ENCODE measurements around the gene TTC21B.
"Not testable (repeated sequence)": the region's sequence is repeated elsewhere in the genome, so short reads cannot be mapped to it uniquely, and the experiment has no call there.

TTC21B gene

DNA sequence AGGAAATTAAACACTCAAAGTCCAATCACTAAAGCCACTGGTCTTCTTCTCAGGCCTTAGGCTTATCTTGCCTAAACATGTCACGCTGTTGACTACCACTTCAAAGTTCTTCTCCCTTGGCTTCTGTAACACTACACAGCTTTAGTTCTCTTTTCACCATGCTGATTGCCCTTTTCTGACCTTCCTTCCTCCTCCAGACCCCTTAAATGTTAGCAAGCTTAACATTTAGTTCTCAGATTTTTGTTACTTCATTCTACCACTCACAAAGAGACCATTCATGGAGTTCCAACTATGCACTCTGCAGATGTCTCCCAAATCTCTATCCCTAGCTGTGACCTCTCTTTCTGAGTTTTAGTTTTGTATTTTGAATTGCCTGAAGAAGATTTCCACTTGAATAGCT lies 64.4 kb downstream of the TTC21B start:
- in situ Hi-C loops (cut with MboI; ENCODE audit: low sequenced_read_pairs), result no loop called here

DNA sequence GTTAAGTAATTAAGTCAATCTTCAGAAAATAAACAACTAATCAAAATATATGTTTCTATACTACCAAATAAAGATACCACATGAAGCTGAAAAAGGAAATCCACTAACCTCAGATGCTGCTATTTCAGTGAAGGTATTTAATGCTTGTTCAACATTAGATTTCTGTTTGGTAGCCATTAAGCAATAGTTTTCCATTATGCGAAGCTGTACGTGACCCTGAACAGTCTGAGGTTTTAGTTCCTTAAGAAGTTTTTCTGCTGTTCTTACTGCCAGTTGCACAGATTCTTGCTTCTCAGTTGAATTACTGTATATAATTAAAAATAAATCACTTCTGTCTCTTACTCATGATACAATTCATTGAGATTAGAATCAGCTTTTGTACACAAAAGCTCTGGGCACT lies 65.4 kb downstream of the TTC21B start:
- in situ Hi-C loops (cut with MboI; ENCODE audit: low sequenced_read_pairs), result no loop called here

DNA sequence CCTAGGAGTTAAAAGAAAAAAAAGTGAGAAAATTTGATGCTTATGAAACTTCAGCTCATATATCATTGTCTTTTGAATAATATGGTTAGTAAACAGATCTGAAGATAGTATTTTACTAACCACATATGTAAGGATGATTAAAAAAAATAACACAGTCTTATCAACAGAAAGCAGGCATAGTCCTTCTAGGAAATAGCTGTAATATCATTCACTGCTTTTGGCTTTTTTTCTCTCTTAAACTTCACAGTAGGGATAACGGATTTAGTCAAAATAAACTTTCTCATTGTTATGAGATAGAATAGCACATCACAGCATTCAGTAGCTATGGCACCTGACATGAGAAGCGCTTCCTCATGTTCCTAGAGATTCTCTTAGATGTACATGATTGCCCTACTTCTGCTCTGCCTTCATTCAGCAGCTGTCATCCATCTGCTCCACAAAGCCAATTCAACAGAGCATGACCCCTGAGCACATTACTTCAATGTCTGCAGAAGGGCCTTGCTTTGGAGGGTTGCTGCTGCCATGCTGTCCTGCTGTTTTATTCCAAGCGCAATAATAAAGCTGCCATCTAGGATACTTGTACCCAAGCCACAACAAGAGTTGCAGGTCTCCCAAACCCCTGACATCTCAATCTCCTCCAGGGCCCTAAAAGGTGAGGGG lies 67.0 kb downstream of the TTC21B start:
- in situ Hi-C loops (cut with MboI; ENCODE audit: low sequenced_read_pairs), result no loop called here

DNA sequence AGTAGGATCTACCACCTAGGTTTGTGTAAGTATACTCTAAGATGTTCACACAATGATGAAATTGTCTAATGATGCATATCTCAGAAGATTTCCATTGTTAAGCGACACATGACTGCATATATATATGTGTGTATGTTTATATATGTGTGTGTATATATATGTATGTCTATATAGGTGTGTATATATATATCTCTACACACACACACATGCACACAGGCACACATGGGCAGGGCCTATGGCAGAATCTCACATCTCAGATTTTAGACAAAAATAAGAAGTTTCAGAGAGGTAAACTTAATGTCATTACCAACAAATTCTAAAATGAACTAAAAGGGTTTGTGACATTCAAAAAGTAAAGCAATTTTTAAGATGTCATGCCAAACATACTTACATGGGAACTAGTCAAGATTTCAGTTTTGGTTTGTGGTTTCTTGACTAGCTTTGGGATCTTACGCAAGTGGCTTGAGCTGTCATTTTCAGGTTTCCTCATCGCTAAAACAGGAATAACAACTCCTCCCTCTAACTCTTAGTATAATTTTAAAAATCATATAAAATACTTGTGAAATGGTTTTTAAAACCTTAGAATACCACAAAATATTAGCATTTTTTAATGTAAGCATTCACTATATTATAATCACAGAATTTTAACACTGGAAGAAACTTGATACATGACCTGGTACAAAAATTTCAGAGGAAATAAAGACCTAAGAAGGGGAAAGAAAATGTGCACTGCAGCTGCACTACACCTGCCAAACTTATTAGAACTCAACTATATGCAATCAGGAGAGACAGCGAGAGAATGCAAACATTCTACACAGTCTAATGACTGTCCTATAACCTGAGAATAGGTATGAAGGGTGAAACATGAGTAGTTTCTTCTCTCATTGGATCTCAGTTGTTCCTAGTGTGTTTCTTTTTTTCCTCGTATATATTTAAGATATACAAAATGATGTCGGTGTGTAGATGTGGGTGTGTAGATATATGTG lies 75.7 kb downstream of the TTC21B start:
- in situ Hi-C loops (cut with MboI; ENCODE audit: low sequenced_read_pairs), result no loop called here

DNA sequence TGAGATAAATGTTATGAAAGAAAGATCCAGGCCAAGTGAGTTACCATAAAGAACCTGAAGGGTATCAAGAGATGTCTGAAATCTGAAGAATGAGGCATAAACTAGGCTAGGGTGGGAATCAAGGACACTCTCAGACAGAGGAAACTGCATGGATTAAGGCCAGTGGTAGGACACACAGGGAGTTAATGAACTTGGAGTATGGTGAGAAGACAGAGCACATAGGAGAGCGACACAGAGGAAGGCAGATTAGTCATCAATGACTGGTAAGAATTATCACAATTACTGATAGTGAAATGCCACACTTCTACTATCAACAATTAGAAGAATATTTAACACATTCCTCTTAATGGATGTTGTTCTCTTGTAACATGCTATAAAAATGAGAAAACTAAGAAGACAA lies 76.9 kb downstream of the TTC21B start:
- in situ Hi-C loops (cut with MboI; ENCODE audit: low sequenced_read_pairs), result no loop called here

DNA sequence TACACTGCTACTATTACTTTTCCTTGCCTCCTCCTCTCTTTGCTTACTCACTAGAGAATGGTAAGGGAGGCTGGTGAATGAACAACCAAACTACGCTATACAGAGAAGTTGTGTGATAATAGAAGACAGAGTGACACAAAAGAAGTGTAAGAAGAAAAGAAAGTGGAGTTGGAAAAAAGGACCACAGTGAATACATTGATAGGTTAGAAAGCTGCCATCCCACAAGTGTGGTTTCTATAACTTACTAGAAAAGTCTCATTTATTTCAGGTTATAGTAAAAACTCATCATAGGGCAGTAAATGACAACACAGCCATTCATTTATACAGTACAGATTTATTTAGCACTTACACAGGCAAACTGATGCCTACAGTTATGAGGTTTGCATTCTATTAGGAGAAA lies 77.3 kb downstream of the TTC21B start:
- in situ Hi-C loops (cut with MboI; ENCODE audit: low sequenced_read_pairs), result no loop called here

DNA sequence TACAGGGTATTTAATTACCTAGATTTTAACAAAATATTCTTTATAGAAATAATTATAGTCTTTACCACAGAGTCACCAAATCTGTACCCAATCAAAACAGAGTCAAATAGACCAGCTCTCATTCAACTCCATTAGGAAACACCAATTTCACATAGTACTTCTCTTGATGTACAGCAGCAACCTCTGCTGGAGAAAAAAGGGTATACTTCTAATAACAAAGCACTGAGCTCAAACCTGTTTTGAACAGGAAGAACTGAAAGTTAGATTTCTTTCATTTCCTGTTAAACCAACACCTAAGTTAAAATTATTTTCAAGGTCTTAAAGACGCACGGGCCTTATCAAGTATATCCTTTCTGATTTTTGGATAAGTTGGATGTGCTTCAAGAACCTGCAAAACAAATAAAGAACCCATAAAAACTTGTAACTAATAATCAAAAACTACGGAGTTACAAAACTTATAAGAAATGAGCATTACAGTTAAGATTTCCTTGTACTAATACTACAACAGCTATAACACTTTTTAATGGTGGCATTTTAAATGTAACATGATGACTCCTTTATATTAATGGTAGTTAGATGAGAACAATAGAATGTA lies 79.0 kb downstream of the TTC21B start:
- in situ Hi-C loops (cut with MboI; ENCODE audit: low sequenced_read_pairs), result no loop called here

DNA sequence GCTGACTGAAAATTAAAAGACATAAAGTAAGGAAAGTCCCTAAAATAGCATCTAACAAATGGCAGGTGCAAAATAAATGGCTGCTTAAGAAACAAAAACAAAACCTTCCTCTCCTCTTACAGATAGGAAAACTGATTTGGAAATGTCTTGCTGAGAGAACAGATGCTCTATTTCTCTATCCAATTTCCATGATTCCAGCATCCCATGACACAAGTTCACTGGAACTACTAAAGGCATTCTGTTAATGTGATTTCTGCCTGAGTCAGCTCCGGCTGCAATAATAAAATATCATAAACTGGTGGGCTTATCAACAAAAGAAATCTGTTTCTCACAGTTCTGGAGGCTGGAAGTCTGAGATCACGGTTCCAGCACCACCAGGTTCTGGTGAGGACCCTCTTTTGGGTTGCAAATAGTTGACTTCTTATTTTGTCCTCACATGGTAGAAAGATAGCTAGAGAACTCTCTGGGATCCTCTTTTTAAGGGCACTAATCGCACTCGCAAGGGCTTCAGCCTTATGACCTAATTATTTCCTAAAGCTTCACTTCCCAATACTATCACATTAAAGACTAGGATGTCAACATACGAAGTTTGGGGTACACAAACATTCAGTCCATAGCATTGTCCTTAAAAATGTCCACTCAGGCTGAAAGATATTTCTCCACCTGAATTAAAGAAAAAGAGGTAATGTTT lies 81.3 kb downstream of the TTC21B start:
- in situ Hi-C loops (cut with MboI; ENCODE audit: low sequenced_read_pairs), result no loop called here

DNA sequence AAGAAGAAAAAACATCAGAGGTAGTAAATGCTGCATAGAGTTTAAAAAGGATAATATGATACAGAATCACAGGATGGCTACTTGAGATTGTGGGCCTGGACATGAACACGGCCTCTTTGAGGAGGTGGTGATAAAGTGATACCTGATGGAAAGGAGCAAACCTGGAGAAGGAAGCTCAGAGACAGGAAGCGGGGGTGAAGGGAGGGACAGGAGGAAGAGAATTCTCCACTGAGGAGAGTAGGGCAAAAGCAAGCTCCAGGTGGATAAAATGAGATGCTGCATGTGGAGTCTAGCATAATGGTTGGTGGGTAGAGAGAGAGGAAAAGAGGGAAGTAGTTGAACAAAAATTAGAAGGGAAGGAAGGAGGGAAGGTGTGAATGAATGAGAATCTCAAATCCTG lies 82.6 kb downstream of the TTC21B start:
- in situ Hi-C loops (cut with MboI; ENCODE audit: low sequenced_read_pairs), result no loop called here

DNA sequence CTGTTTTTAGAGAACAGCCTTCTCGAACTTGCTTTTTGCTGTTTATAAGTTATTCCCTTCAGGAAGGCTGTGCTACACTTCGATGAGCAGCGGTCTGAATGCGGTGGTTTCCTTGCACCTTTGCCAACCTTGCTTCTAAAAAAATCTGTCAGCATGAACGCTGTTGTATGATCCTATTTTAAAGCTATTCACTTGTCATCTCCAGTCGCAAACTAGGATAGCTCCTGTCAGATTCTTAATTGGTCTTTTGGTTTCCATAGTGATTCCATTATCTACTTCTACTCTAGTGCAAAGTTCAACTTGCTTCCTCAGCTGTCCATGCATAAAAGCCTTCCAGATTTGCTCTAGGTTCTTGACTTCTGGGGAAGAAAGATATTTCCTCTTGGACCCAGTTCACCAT lies 83.2 kb downstream of the TTC21B start:
- in situ Hi-C loops (cut with MboI; ENCODE audit: low sequenced_read_pairs), result no loop called here

DNA sequence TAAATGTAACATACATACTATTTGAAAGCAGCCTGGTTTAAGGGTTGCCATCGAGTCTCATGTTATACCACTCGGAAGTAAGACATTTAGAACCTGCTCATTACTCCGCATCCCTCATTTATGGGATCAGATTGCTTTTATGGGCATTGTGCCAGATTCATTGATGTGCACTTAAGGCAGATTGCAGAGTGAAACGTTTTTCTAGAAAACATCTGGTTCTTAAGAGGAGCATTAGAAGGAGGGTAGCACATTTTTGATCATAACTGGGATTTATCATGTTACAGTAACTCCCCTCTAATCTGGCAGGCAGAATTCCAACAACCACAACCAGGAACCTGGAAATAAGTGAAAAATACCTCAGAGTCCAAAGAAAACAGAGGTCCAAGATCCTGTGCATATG lies 85.4 kb downstream of the TTC21B start:
- in situ Hi-C loops (cut with MboI; ENCODE audit: low sequenced_read_pairs), result no loop called here

DNA sequence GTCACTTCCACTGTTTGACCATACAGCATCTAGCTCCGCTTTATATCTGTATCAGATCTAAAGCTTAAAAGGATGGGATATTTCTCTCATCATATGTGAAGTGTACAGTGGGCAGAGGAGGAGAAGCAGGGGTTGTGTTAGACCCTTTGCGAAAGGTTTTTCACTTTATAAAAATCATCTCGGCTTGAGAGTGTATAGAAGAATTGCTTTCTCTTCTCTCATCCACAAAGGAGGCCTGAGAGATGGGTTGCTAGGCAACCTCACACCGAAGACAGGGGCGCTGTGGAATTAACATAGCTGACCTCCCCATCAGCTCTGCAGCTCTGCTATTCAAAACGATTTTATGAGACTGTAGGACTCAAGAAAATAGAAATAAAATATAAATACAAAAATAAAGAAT lies 89.3 kb downstream of the TTC21B start:
- in situ Hi-C loops (cut with MboI; ENCODE audit: low sequenced_read_pairs), result no loop called here

DNA sequence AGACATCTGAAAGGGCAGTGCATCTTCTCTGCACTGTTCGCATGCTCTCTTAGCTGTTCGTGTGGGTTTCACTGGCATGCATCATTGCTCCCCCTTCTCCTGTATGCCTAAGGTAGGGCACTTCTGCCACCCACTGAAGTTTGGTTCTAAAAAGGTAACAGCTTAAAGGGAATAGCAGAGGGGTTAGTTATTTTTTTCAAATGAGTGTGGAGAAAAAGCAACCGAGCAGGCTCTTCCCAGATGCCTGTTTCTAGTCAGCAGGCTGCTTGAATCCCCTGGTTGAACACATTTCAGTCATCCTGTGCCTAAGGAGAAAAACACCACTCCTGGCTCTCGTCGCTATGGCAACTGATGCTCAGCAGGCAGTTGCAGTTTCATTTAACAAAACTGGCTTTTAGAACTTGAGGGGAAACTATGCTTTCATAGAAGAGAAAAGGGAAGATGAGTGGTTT lies 89.7 kb downstream of the TTC21B start:
- in situ Hi-C loops (cut with MboI; ENCODE audit: low sequenced_read_pairs), result no loop called here

DNA sequence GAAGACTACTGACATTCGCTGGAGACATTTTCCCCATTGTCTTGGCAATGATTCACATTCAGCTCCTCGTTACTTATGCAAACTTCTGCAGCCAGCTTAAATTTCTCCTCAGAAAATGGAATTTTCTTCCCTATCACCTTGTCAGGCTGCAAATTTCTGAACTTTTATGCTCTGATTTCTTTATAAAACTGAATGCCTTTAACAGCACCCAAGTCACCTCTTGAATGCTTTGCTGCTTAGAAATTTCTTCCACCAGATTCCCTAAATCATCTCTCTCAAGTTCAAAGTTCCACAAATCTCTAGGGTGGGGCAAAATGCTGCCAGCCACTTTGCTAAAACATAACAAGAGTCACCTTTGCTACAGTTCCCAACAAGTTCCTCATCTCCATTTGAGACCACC lies 92.5 kb downstream of the TTC21B start:
- in situ Hi-C loops (cut with MboI; ENCODE audit: low sequenced_read_pairs), result not testable (repeated sequence)

DNA sequence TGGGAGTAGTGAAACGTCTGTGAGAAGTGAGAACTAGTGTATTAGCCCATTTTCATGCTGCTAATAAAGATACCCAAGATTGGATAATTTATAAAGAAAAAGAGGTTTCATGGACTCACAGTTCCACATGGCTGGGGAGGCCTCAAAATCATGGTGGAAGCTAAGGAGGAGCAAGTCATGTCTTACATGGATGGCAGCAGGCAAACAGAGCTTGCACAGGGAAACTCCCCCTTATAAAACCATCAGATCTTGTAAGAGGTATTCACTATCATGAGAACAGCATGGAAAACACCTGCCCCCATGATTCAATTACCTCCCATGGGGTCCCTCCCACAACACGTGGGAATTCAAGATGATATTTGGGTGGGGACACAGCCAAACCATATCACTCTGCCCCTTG lies 93.9 kb downstream of the TTC21B start:
- in situ Hi-C loops (cut with MboI; ENCODE audit: low sequenced_read_pairs), result not testable (repeated sequence)

DNA sequence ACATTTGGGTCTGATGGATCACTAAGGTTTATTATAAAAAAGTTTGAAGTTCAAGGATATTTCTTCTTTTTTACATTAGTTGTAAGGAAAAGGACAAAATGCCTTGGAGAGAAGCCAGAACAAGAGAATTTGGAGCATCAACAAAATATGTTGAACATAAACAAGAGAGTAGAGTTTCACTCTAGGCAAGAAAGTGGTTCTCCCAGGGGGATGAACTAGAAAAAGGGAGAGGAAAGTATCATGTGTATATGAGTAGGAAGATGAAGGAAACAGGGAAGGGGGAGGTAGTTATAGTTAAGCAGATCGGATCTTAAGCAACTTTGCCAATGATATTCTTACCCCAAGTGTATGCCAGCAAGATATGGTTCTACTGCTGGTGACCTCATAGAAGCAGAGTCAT lies 95.7 kb downstream of the TTC21B start:
- in situ Hi-C loops (cut with MboI; ENCODE audit: low sequenced_read_pairs), result no loop called here

DNA sequence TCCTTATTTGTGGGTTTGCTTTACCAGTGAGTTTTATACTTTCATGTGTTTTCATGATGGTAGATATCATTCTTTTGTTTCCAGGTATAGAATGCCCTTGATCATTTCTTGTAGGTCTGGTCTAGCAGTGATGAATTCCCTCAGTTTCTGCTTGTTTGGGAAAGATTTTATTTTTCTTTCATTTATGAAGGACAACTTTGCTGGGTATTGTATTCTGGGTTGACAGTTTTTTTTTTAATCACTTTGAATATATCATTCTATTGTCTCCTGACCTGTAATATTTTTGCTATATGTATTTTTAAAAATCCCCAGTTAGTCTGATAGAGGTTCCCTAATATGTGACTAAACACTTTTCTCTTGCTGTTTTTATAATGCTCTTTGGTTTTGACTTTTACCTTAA lies 101.2 kb downstream of the TTC21B start:
- in situ Hi-C loops (cut with MboI; ENCODE audit: low sequenced_read_pairs), result no loop called here

DNA sequence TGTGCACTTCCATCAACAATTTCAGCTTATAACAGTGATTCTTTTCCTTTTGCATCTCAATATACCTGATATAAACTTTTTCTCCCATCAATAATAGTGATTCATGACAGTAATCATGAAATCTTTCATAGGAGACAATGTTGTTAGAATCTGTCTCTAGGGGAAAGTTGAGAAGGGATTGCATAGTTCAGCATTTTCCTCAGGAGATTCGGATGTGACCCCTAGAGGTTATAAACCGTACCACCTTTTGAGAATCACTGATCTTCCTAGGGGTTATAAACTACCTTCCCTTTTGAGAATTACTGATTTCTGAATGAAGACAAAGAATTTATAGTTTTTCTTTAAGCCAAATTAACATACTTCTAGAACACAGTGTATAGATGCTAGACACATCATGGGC lies 106.6 kb downstream of the TTC21B start:
- in situ Hi-C loops (cut with MboI; ENCODE audit: low sequenced_read_pairs), result no loop called here

DNA sequence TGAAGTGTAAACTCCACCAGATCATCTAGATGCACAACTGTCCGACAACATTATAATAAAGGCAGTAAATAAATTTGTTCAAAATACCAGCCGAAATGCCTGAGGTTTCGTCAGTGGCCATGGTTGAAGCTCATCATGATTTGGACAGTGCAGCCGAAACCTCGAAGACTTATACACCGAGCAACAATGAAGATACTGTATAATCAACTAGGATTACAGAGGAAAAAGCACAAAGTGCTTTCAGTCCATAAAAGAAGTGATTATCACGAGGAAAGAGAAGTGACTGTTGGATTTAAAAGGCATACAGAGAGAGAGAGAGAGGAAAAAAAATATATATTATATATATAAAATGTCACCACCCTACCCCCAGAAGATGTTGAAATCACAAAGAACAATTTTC lies 107.5 kb downstream of the TTC21B start:
- in situ Hi-C loops (cut with MboI; ENCODE audit: low sequenced_read_pairs), result no loop called here

DNA sequence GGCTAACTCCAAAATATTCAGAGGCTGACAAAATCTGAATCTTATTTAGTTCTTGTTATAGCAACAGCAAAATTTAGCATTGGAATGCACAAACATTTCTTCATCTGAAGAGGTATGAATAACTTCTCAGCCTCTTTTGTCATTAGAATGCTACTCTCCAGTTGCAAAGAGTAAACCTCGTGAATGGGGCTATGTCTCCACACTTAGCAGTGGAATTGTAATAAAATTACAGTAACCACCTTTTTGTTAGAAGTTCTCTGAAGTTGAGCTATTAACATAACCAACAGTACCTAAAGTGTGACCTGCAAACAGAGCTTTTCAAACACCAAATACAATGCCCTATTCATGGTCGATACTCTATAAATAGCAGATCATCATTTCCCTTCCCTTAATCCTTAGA lies 109.4 kb downstream of the TTC21B start:
- in situ Hi-C loops (cut with MboI; ENCODE audit: low sequenced_read_pairs), result no loop called here

DNA sequence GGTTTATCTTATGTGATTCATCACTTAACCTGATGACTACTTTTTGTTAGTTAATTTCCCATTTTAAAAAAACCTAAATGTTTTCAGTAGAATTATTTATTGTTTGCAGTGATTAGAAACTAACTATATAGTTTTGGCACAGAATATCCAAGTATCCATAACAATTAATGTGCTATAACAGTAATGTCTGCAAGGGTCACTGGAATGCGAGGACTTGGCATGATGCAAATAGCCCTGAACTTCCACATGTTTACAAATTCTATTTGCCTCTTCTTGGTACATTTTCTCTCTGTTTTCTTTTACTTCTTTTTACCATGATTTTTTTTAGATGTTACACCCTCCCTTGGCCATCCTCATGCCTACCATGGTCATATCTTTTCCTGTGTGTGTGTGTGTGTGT lies 110.2 kb downstream of the TTC21B start:
- in situ Hi-C loops (cut with MboI; ENCODE audit: low sequenced_read_pairs), result no loop called here

Data from HL-60/S4 (cell line).